Karpas-422 (cell line): ENCODE data around the gene PRICKLE2. TPM values are rescaled to one million over a fixed set of nuclear protein-coding genes. Genes with fewer than 3 reads are reported as not detected.

ENCODE experiments used
- DNase-seq: peaks from one replicate; pipeline ENCODE4 v3.0.0-alpha.2; 2015
- H2AFZ ChIP-seq: fragments of 200-600 bp; sonication (generic); 2 replicates; pipeline ENCODE4 v1.6.1; 2014; ENCODE audit warnings: antibody characterized with exemption, low read length, mixed read lengths
- H3K27ac ChIP-seq: fragments of 200-600 bp; sonication (generic); 2 replicates; pipeline ENCODE4 v1.5.1; 2014; ENCODE audit warnings: mild to moderate bottlenecking, low read length, moderate library complexity
- H3K27me3 ChIP-seq: fragments of 200-600 bp; sonication (generic); 2 replicates; pipeline ENCODE4 v1.6.1; 2014; ENCODE audit warnings: low read length, mixed read lengths
- H3K36me3 ChIP-seq: fragments of 200-600 bp; sonication (generic); 2 replicates; pipeline ENCODE4 v1.6.1; 2014; ENCODE audit warnings: low read length, mixed read lengths; ENCODE audit not compliant: insufficient read depth
- H3K4me1 ChIP-seq: fragments of 200-600 bp; sonication (generic); 2 replicates; pipeline ENCODE4 v1.6.1; 2014; ENCODE audit warnings: mild to moderate bottlenecking, low read length, mixed read lengths
- H3K4me2 ChIP-seq: fragments of 200-600 bp; sonication (generic); 2 replicates; pipeline ENCODE4 v1.6.1; 2014; ENCODE audit warnings: low read length, low read depth, mild to moderate bottlenecking; ENCODE audit not compliant: poor library complexity, severe bottlenecking
- H3K4me3 ChIP-seq: fragments of 200-600 bp; sonication (generic); 2 replicates; pipeline ENCODE4 v1.5.1; 2014; ENCODE audit warnings: mild to moderate bottlenecking, antibody characterized with exemption, low read length, mixed read lengths
- H3K79me2 ChIP-seq: fragments of 200-600 bp; sonication (generic); 2 replicates; pipeline ENCODE4 v1.6.1; 2014; ENCODE audit warnings: mild to moderate bottlenecking, low read length, mixed read lengths
- H3K9ac ChIP-seq: fragments of 200-600 bp; sonication (generic); 2 replicates; pipeline ENCODE4 v1.6.0; 2014; ENCODE audit warnings: low read length
- H3K9me2 ChIP-seq: fragments of 200-600 bp; sonication (generic), shearing (Covaris generic); replicated peaks from 2 replicates; pipeline ENCODE4 v1.6.0; 2014; ENCODE audit warnings: mild to moderate bottlenecking, low read length, moderate library complexity; ENCODE audit not compliant: insufficient read depth
- H3K9me3 ChIP-seq: fragments of 300-700, 200-600 bp; sonication (generic); 2 replicates; pipeline ENCODE4 v1.6.1; 2014; ENCODE audit warnings: low read length, mixed read lengths
- H4K20me1 ChIP-seq: fragments of 200-600 bp; sonication (generic); 2 replicates; pipeline ENCODE4 v1.6.1; 2014; ENCODE audit warnings: mild to moderate bottlenecking, antibody characterized with exemption, low read length, low read depth; ENCODE audit not compliant: insufficient read depth
- total RNA-seq: library from RNA; depleted of rRNA; stranded (reverse); fragments of >200 nt; shearing (Covaris generic); gene quantifications from 2 replicates; pipeline ENCODE4 v1.2.3, GENCODE V29; 2014; ENCODE audit warnings: low replicate concordance

Gene PRICKLE2
- total RNA-seq, 1 experiment from 2014 or later: not detected

GRCh38 chr3:64213224-64213878 is 11.9 kb downstream of the PRICKLE2 start:
- DNase-seq: no peak
- Histone ChIP-seq H3K9me2 (0 out of 2 replicates have a peak, but pooled peaks cover 3% of the 10 kb centered on the region), H3K27me3 (no peaks in the 10 kb centered on the region), H3K27ac (no peak overlapping the region), H3K9ac (no peak overlapping the region), H3K36me3 (no peaks in the 10 kb centered on the region), H3K4me2 (no peak overlapping the region), H3K9me3 (no peaks in the 10 kb centered on the region), H3K4me3 (no peak overlapping the region), H4K20me1 (no peaks in the 10 kb centered on the region), H2AFZ (no peak overlapping the region), H3K4me1 (no peaks in the 10 kb centered on the region), H3K79me2 (no peaks in the 10 kb centered on the region)

GRCh38 chr3:64209866-64210621 is 15.2 kb downstream of the PRICKLE2 start:
- no peak overlapping the region for H2AFZ ChIP-seq
- no peaks in the 10 kb centered on the region for H3K4me1 ChIP-seq
- H3K9me2 ChIP-seq: 0 out of 2 replicates have a peak, but pooled peaks cover 3% of the 10 kb centered on the region
- no peak overlapping the region for H3K4me2 ChIP-seq
- no peak for DNase-seq
- no peaks in the 10 kb centered on the region for H3K9me3 ChIP-seq
- no peak overlapping the region for H3K27ac ChIP-seq
- no peaks in the 10 kb centered on the region for H3K79me2 ChIP-seq
- H3K27me3 ChIP-seq: no peaks in the 10 kb centered on the region
- H3K4me3 ChIP-seq: no peak overlapping the region
- no peaks in the 10 kb centered on the region for H4K20me1 ChIP-seq
- H3K36me3 ChIP-seq: no peaks in the 10 kb centered on the region
- H3K9ac ChIP-seq: no peak overlapping the region

GRCh38 chr3:64207289-64208080 is 17.8 kb downstream of the PRICKLE2 start:
- no peak overlapping the region for H3K9ac ChIP-seq
- H3K27ac ChIP-seq: no peak overlapping the region
- no peak overlapping the region for H3K4me3 ChIP-seq
- no peaks in the 10 kb centered on the region for H4K20me1 ChIP-seq
- no peak overlapping the region for H3K4me2 ChIP-seq
- H3K79me2 ChIP-seq: no peaks in the 10 kb centered on the region
- DNase-seq: no peak
- H3K4me1 ChIP-seq: no peaks in the 10 kb centered on the region
- 0 out of 2 replicates have a peak, but pooled peaks cover 3% of the 10 kb centered on the region for H3K9me2 ChIP-seq
- no peaks in the 10 kb centered on the region for H3K36me3 ChIP-seq
- no peak overlapping the region for H2AFZ ChIP-seq
- no peaks in the 10 kb centered on the region for H3K9me3 ChIP-seq
- H3K27me3 ChIP-seq: no peaks in the 10 kb centered on the region

- Histone ChIP-seq H3K9ac (no peak overlapping the region), H3K27ac (no peak overlapping the region), H2AFZ (no peak overlapping the region), H3K4me3 (no peak overlapping the region), H3K9me3 (no peaks in the 10 kb centered on the region), H3K4me1 (no peaks in the 10 kb centered on the region), H3K9me2 (0 out of 2 replicates have a peak, but pooled peaks cover 3% of the 10 kb centered on the region), H4K20me1 (no peaks in the 10 kb centered on the region), H3K36me3 (no peaks in the 10 kb centered on the region), H3K79me2 (no peaks in the 10 kb centered on the region), H3K27me3 (no peaks in the 10 kb centered on the region), H3K4me2 (no peak overlapping the region)
- no peak for DNase-seq
Measured at GRCh38 chr3:64203969-64204908, 21.0 kb downstream of the PRICKLE2 start.

GRCh38 chr3:64203216-64203615 is 22.1 kb downstream of the PRICKLE2 start:
- H3K27me3 ChIP-seq: no peaks in the 10 kb centered on the region
- no peaks in the 10 kb centered on the region for H3K36me3 ChIP-seq
- no peak overlapping the region for H3K4me3 ChIP-seq

GRCh38 chr3:64199932-64200331 is 25.3 kb downstream of the PRICKLE2 start:
- DNase-seq: no peak
- H4K20me1 ChIP-seq: no peaks in the 10 kb centered on the region
- H3K9me2 ChIP-seq: no peaks in the 10 kb centered on the region
- H3K27me3 ChIP-seq: no peaks in the 10 kb centered on the region
- H3K4me3 ChIP-seq: no peak overlapping the region
- no peak overlapping the region for H3K27ac ChIP-seq
- H3K79me2 ChIP-seq: no peaks in the 10 kb centered on the region
- H3K9me3 ChIP-seq: no peaks in the 10 kb centered on the region
- H3K4me1 ChIP-seq: no peaks in the 10 kb centered on the region
- H2AFZ ChIP-seq: no peak overlapping the region
- no peak overlapping the region for H3K4me2 ChIP-seq
- H3K9ac ChIP-seq: no peak overlapping the region
- no peaks in the 10 kb centered on the region for H3K36me3 ChIP-seq

More at GRCh38 chr3:64203216-64203615, 22.1 kb downstream of the PRICKLE2 start:
- no peak overlapping the region for H3K4me2 ChIP-seq
- no peak overlapping the region for H2AFZ ChIP-seq
- H3K4me1 ChIP-seq: no peaks in the 10 kb centered on the region
- no peak overlapping the region for H3K27ac ChIP-seq
- H3K9me3 ChIP-seq: no peaks in the 10 kb centered on the region
- H3K79me2 ChIP-seq: no peaks in the 10 kb centered on the region
- H3K9me2 ChIP-seq: no peaks in the 10 kb centered on the region
- H3K9ac ChIP-seq: no peak overlapping the region
- no peaks in the 10 kb centered on the region for H4K20me1 ChIP-seq
- DNase-seq: no peak

GRCh38 chr3:64196236-64196929 is 28.9 kb downstream of the PRICKLE2 start:
- H3K4me2 ChIP-seq: no peak overlapping the region
- H3K27me3 ChIP-seq: no peaks in the 10 kb centered on the region
- H2AFZ ChIP-seq: no peak overlapping the region
- DNase-seq: no peak
- no peaks in the 10 kb centered on the region for H3K9me3 ChIP-seq
- H3K27ac ChIP-seq: no peak overlapping the region
- H3K9me2 ChIP-seq: no peaks in the 10 kb centered on the region
- no peaks in the 10 kb centered on the region for H3K36me3 ChIP-seq
- no peaks in the 10 kb centered on the region for H4K20me1 ChIP-seq
- H3K4me3 ChIP-seq: no peak overlapping the region
- no peaks in the 10 kb centered on the region for H3K79me2 ChIP-seq
- no peak overlapping the region for H3K9ac ChIP-seq
- no peaks in the 10 kb centered on the region for H3K4me1 ChIP-seq
